Spleen (tissue), 11 donors: ENCODE data around the gene TACC3. TPM values are rescaled to one million over a fixed set of nuclear protein-coding genes. Genes with fewer than 3 reads are reported as not detected.

Source experiments
- DNase-seq: peaks from one replicate; pipeline ENCODE4 v3.0.0-alpha.2; 2020
- H3K27ac ChIP-seq, 8 donors: fragments of 200-600 bp; sonication (generic) in 7 of 8; 1 replicate in 4 of 8; 2 replicates in 4 of 8; pipeline versions ENCODE4 v1.5.0 to v1.8.0; 2016 to 2021; ENCODE audit warnings: inconsistent platforms in 4 of 8, mild to moderate bottlenecking in 4 of 8, moderate library complexity in 1 of 8
- H3K27me3 ChIP-seq, 7 donors: fragments of 200-600 bp; sonication (generic) in 6 of 7; replicated peaks in 1 of 7; 1 replicate in 4 of 7; 2 replicates in 3 of 7; pipeline versions ENCODE4 v1.5.0 to v1.8.0; 2016 to 2021; ENCODE audit warnings: inconsistent platforms in 3 of 7, mild to moderate bottlenecking in 1 of 7
- H3K36me3 ChIP-seq, 6 donors: fragments of 200-600 bp; sonication (generic) in 5 of 6; 1 replicate in 4 of 6; 2 replicates in 2 of 6; pipeline versions ENCODE4 v1.5.0 to v1.8.0; 2016 to 2021; ENCODE audit warnings: inconsistent platforms in 2 of 6
- H3K4me1 ChIP-seq, 6 donors: fragments of 200-600 bp; sonication (generic) in 5 of 6; 1 replicate in 3 of 6; 2 replicates in 3 of 6; pipeline versions ENCODE4 v1.5.0 to v1.8.0; 2016 to 2021; ENCODE audit warnings: inconsistent platforms in 3 of 6
- H3K4me3 ChIP-seq, 8 donors: fragments of 200-600 bp; sonication (generic) in 7 of 8; 1 replicate in 4 of 8; 2 replicates in 4 of 8; pipeline versions ENCODE4 v1.5.0 to v1.8.0; 2016 to 2021; ENCODE audit warnings: inconsistent platforms in 4 of 8, mild to moderate bottlenecking in 4 of 8, moderate library complexity in 2 of 8
- H3K9me3 ChIP-seq, 8 donors: fragments of 200-600 bp; sonication (generic) in 7 of 8; 1 replicate in 4 of 8; 2 replicates in 4 of 8; pipeline versions ENCODE4 v1.5.0 to v1.8.0; 2016 to 2021; ENCODE audit warnings: inconsistent platforms in 4 of 8
- POLR2A ChIP-seq, 3 donors: fragments of 450-650 bp; IDR thresholded peaks; one replicate each; pipeline ENCODE4 v1.5.1; 2017; ENCODE audit warnings: antibody characterized with exemption in 3 of 3, mild to moderate bottlenecking in 1 of 3
- POLR2AphosphoS5 ChIP-seq, 3 donors: sonication (generic); formaldehyde crosslinking; IDR thresholded peaks; one replicate each; pipeline ENCODE4 v1.5.1; 2017; ENCODE audit warnings: antibody characterized with exemption in 3 of 3
- WGBS, 5 donors: extraction: QIAGEN DNeasy Blood & Tissue Kit in 3 of 5; methylation state at CpG; one replicate each; pipeline versions ENCODE4 v1.1.5 to v1.1.7; 2013 to 2018; 5-methylcytosine and 5-hydroxymethylcytosine counted together
- intact Hi-C: fragments of 100-400 bp; cut with DNase I; formaldehyde crosslinking; loops from one replicate; pipeline ENCODE4 v1.15.0; 2023; ENCODE audit warnings: low total_unique reads
- polyA plus RNA-seq, 3 donors: library from polyadenylated mRNA; stranded (reverse); fragments of 200-250 nt; gene quantifications; one replicate each; pipeline ENCODE4 v1.2.1, GENCODE V29; 2013
- total RNA-seq, 7 donors: library from RNA; depleted of rRNA in 3 of 7; stranded (reverse); fragments of >200 nt in 3 of 7; fragmentation: NEBNext Ultra II Directional in 4 of 7; extraction: Animal tissue kit (Norgen Biotek cat#: 25700) in 4 of 7; gene quantifications; one replicate each; pipeline versions ENCODE4 v1.1.0 to v1.2.1, GENCODE V29; 2016 to 2021
- TF ChIP-seq, protein P1 (sequence below), 11 experiments: fragments of 200-600 bp in 7 of 11; fragments of 450-650 bp in 4 of 11; sonication (generic) in 4 of 11; IDR thresholded peaks in 8 of 11; conservative IDR thresholded peaks in 3 of 11; 1 replicate in 7 of 11; 2 replicates in 4 of 11; pipeline versions ENCODE4 v1.4.0 to v1.8.0; 2016 to 2021; ENCODE audit warnings: antibody characterized with exemption in 11 of 11, inconsistent platforms in 4 of 11, mild to moderate bottlenecking in 1 of 11
- donor health status: healthy with polysubstance abuse.
- donor health status: DM: no; HTN: no; CAD: no; lungs with moderate emphysema.
- donor health status: DM: no; HTN: no; CAD: no.
- donor health status: Bipolar disorder and iron deficiency.
- donor health status: healthy.
- donor health status: DM: no; HTN: no; CAD: no.
- donor health status: DM: yes; HTN: yes; CAD: no.

Gene TACC3
- total and polyA plus RNA-seq, 10 donors = 33.3 to 84.4 (median 53.4) TPM

DNA sequence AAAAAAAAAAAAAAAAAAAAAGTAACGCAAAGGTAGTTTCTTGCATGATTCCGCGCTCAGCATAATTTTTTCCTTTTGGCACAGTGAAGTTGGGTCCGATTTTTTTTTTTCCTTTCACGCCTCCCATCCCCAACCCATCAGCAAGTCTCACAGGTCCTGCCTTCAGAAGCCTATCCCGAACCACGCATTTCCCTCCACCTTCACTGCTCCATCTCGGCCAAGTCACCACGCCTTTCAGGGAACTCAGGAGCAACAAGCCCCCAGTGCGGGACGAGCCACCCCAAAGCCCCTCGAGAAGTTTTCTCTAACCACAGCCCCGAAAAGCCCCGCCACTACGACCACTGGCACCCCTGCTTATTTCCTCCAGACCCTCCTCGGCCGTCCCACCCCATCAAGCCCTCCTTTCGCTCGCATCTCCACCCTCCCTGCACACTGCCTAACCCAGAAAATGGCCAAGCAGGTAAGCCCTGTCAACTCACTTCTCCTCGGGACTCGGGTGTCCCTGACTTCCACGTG, 10.2 kb upstream of the TACC3 start:
- intact Hi-C loops = no loop called here
- peak overlapping the region; percentile 97 to 100 (median 99) for H3K27ac ChIP-seq

DNA sequence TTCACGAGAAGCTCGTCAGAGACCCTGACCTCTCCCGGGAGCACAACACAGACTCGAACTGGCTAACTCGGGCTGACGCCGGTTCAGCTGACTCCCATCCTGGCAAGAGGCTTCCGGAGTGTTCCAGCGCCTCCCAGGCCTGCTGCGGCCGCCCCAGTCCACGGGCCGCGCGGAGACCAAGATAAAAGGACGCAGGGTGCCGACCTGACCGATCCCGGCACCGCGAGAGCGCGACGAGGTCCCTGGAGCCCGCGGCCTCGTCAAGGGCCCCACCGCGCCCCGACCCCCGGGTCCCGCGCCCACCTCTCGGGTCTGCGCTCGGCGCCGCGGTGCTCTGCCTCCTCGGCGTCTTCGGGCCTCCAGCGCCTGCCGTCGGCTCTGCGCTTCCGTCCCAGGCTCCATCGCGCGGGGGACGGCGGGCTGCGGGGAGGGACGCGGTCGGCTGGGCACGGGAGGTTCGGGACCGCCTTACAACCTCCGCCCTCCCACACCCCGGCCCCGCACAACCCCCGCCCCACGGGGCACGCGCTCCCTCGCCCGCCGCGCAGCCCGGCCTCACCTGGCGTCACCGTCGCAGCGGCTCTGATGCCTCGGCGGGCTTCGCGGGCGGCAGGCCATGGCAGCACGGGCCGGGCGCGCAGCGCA, 9.6 kb upstream of the TACC3 start:
- peak overlapping the region; percentile 66 to 87 (median 82) for H3K4me3 ChIP-seq
- peak overlapping the region; percentile 97 to 100 (median 99) for H3K27ac ChIP-seq
- 0 to 2% (median 1%) methylated on average over 7 to 85 of the region's 85 CpGs for WGBS, 5 donors
- H3K9me3 ChIP-seq = no peaks in the 10 kb centered on the region
- H3K4me1 ChIP-seq = peaks cover 43 to 85% (median 73%) of the 10 kb centered on the region in 6 donors
- intact Hi-C loops = no loop called here
- H3K27me3 ChIP-seq = no peaks in the 10 kb centered on the region
- H3K36me3 ChIP-seq = peaks cover 0 to 26% (median 2%) of the 10 kb centered on the region in 6 donors
- no peak for DNase-seq
- TF ChIP-seq, protein P1, sequence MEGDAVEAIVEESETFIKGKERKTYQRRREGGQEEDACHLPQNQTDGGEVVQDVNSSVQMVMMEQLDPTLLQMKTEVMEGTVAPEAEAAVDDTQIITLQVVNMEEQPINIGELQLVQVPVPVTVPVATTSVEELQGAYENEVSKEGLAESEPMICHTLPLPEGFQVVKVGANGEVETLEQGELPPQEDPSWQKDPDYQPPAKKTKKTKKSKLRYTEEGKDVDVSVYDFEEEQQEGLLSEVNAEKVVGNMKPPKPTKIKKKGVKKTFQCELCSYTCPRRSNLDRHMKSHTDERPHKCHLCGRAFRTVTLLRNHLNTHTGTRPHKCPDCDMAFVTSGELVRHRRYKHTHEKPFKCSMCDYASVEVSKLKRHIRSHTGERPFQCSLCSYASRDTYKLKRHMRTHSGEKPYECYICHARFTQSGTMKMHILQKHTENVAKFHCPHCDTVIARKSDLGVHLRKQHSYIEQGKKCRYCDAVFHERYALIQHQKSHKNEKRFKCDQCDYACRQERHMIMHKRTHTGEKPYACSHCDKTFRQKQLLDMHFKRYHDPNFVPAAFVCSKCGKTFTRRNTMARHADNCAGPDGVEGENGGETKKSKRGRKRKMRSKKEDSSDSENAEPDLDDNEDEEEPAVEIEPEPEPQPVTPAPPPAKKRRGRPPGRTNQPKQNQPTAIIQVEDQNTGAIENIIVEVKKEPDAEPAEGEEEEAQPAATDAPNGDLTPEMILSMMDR (IDR thresholded peaks at IDR 0.05 in 8 of 11, conservative IDR thresholded peaks at IDR 0.05 in 3 of 11) = no peak
- peak; percentile 17 to 48 (median 20) for TF ChIP-seq POLR2AphosphoS5 (IDR thresholded peaks at IDR 0.05)

More for the DNA sequence above, 10.2 kb upstream of the TACC3 start:
- peaks cover 43 to 79% (median 68%) of the 10 kb centered on the region in 6 donors for H3K4me1 ChIP-seq
- DNase-seq = no peak
- TF ChIP-seq POLR2AphosphoS5 (IDR thresholded peaks at IDR 0.05) (no peak), POLR2A (IDR thresholded peaks at IDR 0.05) (no peak)
- TF ChIP-seq, protein P1 (IDR thresholded peaks at IDR 0.05 in 8 of 11, conservative IDR thresholded peaks at IDR 0.05 in 3 of 11) = no peak
- peaks cover 0 to 26% (median 3%) of the 10 kb centered on the region in 6 donors for H3K36me3 ChIP-seq
- no peaks in the 10 kb centered on the region for H3K27me3 ChIP-seq
- 11 to 18% (median 14%) methylated on average over 22 of the region's 22 CpGs for WGBS, 5 donors
- H3K9me3 ChIP-seq = no peaks in the 10 kb centered on the region
- H3K4me3 ChIP-seq = peak overlapping the region; percentile 66 to 87 (median 82)

DNA sequence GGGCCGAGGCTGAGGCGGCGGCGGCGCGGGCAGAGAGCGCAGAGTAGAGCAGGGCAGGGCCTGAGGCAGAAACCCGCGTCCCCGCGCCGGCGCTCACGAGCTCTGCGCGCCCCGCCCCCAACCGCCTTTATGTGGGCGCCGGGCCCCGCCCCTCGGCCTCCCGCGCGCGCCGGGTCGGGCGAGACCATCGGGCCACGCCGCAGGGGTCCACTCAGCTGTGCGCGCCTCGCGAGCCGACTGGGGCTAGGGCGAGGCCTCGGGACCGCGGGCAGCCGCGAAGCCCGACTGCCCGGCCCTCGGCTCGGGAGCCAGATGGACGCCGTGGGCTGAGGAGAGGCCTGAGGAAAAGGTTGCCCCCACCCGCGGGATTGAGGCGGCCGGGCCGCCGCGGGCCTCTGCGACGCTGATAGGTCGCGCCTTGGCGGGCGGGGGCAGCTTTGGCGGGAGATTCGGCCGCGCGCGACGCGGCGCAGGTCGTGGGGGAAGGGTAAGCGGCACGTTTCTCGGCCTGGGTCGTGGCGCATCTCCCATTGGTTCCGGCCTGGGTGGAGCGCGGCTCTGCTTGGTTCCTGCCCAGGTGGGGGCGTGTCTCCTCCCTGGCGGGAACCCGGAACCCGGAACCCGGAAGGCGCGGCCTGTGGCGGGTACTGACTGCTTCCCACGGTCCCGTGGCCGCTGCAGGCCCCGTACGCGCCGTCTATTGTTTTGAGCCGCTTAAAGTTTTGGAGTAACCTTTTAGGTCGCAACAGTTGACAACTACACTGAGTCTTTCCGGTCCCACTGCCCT, 8.9 kb upstream of the TACC3 start, which contains the start of gene SLBP:
Gene SLBP, minus strand, starts transcription at position 104 of the 787 bp plus-strand sequence. CDS start 131 bp downstream, outside the sequence.
- intact Hi-C loops = no loop called here
- WGBS, 5 donors = 0% methylated on average over 24 to 98 of the region's 98 CpGs
- Histone ChIP-seq H3K27me3 (no peaks in the 10 kb centered on the region), H3K36me3 (peaks cover 0 to 32% (median 9%) of the 10 kb centered on the region in 6 donors), H3K4me3 (peak within 1 kb of the TSS; percentile 66 to 87 (median 82)), H3K9me3 (no peaks in the 10 kb centered on the region), H3K27ac (peak within 1 kb of the TSS; percentile 97 to 100 (median 99)), H3K4me1 (peaks cover 43 to 90% (median 80%) of the 10 kb centered on the region in 6 donors)
- TF ChIP-seq, protein P1 (IDR thresholded peaks at IDR 0.05 in 8 of 11, conservative IDR thresholded peaks at IDR 0.05 in 3 of 11) = peak in 2 of 11 experiments; percentile 28 to 31
- TF ChIP-seq POLR2AphosphoS5 (IDR thresholded peaks at IDR 0.05) = peak; percentile 85 to 93 (median 92)
- TF ChIP-seq POLR2A (IDR thresholded peaks at IDR 0.05) = peak; percentile 24 to 76 (median 36)
- DNase-seq = peak; percentile 100
